NT2/D1 (cell line): ENCODE measurements around the gene RIPPLY1.

Experiments
- SUZ12 ChIP-seq: IDR thresholded peaks from 2 replicates; pipeline ENCODE4 v1.6.1; 2011; ENCODE audit not compliant: insufficient read length, insufficient read depth; ENCODE audit errors: extremely low read depth
- YY1 ChIP-seq: IDR thresholded peaks from 2 replicates; pipeline ENCODE4 v1.6.1; 2011; ENCODE audit not compliant: insufficient read length, insufficient read depth
- ZNF274 ChIP-seq: IDR thresholded peaks from 2 replicates; pipeline ENCODE4 v1.6.1; 2011; ENCODE audit warnings: mild to moderate bottlenecking, low read depth, low read length

- TF ChIP-seq YY1, result no peak
- TF ChIP-seq ZNF274, result no peak
- no peak for TF ChIP-seq SUZ12
These were observed 11.2 kb downstream of the RIPPLY1 start for GRCh38 chrX:106891762-106892460.
